ENCODE measurements around the gene SPAG9.

SPAG9 gene

GRCh38 chr17:50972577-50972976, 148.1 kb downstream of the SPAG9 start:
- no peak for TF ChIP-seq CTCF (IDR thresholded peaks at IDR 0.05; ENCODE audit: borderline replicate concordance, insufficient read depth, low read depth, low read length)
- no peak overlapping the region for H3K4me3 ChIP-seq (ENCODE audit: low read depth, low read length)

- H3K4me3 ChIP-seq (ENCODE audit: low read depth, low read length), result no peak overlapping the region
- TF ChIP-seq CTCF (IDR thresholded peaks at IDR 0.05; ENCODE audit: borderline replicate concordance, insufficient read depth, low read depth, low read length), result no peak
Observed at GRCh38 chr17:50967795-50968194, 152.9 kb downstream of the SPAG9 start.

- no peak overlapping the region for H3K4me3 ChIP-seq (ENCODE audit: low read depth, low read length)
- TF ChIP-seq CTCF (IDR thresholded peaks at IDR 0.05; ENCODE audit: borderline replicate concordance, insufficient read depth, low read depth, low read length), result no peak
Observed at GRCh38 chr17:50966163-50966666, 154.5 kb downstream of the SPAG9 start.

- TF ChIP-seq CTCF (IDR thresholded peaks at IDR 0.05; ENCODE audit: borderline replicate concordance, insufficient read depth, low read depth, low read length), result no peak
- H3K4me3 ChIP-seq (ENCODE audit: low read depth, low read length), result no peak overlapping the region
Observed at GRCh38 chr17:50963139-50963538, 157.5 kb downstream of the SPAG9 start.

- no peak for TF ChIP-seq CTCF (IDR thresholded peaks at IDR 0.05; ENCODE audit: borderline replicate concordance, insufficient read depth, low read depth, low read length)
- no peak overlapping the region for H3K4me3 ChIP-seq (ENCODE audit: low read depth, low read length)
Observed at GRCh38 chr17:50961282-50962220, 159.1 kb downstream of the SPAG9 start.

GRCh38 chr17:50959341-50959740, 161.3 kb downstream of the SPAG9 start:
- no peak for TF ChIP-seq CTCF (IDR thresholded peaks at IDR 0.05; ENCODE audit: borderline replicate concordance, insufficient read depth, low read depth, low read length)
- no peak overlapping the region for H3K4me3 ChIP-seq (ENCODE audit: low read depth, low read length)

Measured in GM12875 (cell line).